NCI-H1930 (cell line): ENCODE results near the gene PPRC1.

Experiments
- DNase-seq, 2 experiments: peaks; one replicate each; lab custom pipeline; 2025; lab: John Stamatoyannopoulos, UW

The PPRC1 gene, protein sequence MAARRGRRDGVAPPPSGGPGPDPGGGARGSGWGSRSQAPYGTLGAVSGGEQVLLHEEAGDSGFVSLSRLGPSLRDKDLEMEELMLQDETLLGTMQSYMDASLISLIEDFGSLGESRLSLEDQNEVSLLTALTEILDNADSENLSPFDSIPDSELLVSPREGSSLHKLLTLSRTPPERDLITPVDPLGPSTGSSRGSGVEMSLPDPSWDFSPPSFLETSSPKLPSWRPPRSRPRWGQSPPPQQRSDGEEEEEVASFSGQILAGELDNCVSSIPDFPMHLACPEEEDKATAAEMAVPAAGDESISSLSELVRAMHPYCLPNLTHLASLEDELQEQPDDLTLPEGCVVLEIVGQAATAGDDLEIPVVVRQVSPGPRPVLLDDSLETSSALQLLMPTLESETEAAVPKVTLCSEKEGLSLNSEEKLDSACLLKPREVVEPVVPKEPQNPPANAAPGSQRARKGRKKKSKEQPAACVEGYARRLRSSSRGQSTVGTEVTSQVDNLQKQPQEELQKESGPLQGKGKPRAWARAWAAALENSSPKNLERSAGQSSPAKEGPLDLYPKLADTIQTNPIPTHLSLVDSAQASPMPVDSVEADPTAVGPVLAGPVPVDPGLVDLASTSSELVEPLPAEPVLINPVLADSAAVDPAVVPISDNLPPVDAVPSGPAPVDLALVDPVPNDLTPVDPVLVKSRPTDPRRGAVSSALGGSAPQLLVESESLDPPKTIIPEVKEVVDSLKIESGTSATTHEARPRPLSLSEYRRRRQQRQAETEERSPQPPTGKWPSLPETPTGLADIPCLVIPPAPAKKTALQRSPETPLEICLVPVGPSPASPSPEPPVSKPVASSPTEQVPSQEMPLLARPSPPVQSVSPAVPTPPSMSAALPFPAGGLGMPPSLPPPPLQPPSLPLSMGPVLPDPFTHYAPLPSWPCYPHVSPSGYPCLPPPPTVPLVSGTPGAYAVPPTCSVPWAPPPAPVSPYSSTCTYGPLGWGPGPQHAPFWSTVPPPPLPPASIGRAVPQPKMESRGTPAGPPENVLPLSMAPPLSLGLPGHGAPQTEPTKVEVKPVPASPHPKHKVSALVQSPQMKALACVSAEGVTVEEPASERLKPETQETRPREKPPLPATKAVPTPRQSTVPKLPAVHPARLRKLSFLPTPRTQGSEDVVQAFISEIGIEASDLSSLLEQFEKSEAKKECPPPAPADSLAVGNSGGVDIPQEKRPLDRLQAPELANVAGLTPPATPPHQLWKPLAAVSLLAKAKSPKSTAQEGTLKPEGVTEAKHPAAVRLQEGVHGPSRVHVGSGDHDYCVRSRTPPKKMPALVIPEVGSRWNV (N-terminal part only)

DNA sequence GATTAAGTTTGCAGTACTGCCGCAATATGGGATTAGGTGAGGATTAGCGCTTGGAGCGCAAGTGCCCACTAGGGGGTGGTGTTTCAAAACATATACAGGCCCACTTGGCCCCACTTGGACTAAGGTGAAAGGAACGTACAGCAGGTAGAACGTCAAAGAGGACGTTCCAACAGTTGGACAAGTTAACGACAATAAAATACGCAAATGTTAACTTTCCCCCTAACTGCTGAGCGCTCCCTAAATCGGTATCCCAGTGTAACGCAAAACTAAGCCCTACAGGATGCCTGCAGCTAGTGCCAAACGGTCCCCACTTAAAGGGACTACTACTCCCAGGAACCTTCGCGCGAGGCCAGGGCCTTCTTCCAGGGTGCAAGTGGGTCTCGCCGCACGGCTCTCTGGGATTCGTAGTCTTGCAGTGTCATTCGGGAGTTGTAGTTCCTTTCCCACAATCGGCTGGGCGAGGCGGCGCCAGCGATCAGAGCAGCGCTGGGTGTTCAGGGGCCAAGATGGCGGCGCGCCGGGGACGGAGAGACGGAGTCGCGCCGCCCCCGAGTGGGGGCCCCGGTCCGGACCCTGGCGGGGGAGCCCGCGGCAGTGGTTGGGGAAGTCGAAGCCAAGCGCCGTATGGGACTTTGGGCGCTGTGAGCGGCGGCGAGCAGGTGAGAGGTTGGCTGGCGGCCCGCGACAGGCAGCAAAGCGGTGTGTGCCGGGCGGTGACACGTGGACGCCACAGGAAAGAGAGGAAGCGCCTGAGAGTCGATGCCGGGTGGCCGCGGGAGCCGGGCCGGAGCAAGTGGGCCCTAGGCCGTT is at the start of gene PPRC1:
Gene PPRC1 (plus strand): TSS at position 478 of the 810 bp plus-strand sequence. CDS start 29 bp downstream, at position 507.
- peak; percentile 90 to 92 for DNase-seq

DNA sequence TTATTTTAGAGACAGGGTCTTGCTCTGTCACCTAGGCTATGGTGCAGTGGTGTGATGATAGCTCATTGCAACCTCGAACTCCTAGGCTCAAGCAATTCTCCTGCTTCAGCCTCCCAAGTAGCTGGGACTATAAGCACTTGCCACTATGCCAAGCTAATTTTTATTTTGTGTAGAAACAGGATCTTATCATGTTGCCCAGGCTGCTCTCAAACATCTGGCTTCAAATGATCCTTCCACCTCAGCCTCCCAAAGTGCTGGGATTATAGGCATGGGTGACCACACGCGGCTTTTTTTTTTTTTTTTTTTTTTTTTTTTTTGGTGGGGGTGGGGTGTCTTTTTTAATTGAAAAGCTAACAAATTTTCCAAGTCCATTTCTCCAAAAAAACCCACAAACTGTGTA is 49.3 kb upstream of the PPRC1 start:
- no peak for DNase-seq

DNA sequence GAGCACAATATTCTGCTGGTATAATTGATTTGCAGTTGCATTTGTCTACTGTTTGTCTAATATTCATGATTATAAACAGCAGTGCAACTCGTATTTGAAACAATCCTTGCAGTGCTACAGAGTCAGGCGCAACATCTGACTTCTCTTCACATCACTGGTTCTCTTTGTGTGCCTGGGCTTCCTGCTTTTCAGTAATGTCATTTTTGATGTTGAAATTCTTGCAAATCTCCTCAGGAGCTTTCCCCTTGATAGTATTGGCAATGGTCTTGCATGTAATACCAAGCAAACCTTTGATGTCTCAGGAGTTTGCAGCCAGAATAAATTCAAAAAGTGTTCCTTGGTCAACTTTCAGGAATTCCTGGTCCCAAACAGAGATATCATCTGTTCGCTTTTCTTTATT is 47.5 kb upstream of the PPRC1 start:
- DNase-seq: no peak

DNA sequence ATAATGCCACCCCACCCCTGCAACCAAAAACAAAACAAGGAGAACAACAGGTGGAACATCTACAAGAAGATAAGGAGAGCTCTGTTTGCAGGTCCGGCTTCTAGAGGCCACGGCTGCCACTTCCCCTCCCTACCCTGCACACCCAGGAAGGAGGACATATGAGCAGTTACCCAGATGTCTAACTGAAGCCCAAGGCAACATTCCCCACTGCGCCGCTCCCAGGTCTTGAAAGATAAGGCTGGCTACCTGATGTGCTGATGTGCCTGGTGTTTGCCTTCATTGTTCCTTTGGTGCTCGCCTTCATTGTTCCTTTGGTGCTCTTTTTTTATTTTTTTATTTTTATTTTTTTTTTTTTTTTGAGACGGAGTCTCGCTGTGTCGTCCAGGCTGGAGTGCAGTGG is 46.6 kb upstream of the PPRC1 start:
- DNase-seq: no peak

DNA sequence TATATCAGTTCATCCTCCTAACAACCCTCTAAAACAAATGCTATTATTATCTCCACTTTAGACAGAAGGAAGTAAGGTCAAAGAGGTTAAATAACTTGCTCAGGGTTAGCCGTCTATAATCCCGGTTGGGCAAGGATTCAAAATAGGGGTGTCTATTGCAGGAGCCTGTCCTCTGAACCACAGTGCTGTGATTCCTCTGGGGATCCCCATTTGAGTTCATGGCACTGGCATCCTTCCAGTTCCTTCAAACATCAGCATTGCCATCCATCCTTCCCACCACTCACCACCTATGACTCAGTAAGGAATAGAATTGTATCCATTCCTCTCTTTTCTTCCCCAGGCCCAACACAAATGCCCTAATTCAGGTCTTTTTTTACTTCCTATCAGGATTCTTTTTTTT is 42.1 kb upstream of the PPRC1 start:
- no peak for DNase-seq

DNA sequence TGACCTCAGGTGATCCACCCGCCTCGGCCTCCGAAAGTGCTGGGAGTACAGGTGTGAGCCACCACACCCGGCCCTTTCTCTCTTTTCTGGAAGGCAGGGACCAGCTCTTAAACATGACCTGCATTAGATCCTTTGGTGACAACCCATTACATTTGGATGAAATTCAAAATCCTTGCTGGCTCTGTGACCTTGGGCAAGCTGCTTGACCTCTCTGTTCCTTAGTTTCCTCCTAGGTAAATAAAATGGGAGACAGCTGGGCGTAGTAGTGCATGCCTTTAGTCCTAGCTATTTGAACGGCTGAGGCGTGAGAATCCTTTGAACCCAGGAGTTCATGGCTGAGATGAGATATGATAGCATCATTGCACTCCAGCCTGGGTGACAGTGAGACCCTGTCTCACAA is 36.4 kb upstream of the PPRC1 start:
- no peak for DNase-seq

DNA sequence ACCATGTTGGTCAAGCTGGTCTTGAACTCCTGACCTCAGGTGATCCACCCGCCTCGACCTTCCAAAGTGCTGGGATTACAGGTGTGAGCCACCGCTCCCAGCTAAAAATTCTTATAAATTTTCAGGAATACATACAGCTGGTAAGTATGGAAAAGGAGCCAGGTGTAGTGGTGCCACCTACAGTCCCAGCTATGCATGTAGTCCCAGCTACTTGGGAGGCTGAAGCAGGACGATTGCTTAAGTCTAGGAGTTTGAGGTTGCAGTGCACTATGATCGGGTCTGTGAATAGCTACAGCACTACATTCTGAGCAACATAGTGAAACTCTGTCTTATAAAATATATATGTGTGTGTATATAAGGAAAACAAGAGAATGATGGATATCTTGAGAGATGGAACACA is 31.7 kb upstream of the PPRC1 start:
- DNase-seq: no peak

DNA sequence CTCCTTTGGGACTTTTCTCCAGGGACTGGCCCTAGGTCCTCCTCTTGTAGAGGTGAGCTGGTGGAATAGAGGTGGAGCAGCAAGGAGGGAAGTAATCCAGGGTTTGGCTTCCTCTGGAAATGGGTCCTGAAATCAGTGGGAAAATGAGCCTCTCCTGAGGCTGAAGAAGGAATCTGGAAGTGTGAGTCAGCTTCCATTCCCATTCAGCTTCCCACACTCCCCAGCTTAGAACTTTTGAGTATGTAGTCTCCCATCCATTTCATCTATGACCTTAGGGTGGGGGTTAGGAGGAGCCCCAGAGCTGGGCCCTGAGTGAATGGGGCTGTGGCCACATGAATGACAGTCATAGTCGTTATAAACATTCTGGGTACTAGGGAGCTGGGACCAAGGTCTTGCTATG is 30.4 kb upstream of the PPRC1 start:
- no peak for DNase-seq

DNA sequence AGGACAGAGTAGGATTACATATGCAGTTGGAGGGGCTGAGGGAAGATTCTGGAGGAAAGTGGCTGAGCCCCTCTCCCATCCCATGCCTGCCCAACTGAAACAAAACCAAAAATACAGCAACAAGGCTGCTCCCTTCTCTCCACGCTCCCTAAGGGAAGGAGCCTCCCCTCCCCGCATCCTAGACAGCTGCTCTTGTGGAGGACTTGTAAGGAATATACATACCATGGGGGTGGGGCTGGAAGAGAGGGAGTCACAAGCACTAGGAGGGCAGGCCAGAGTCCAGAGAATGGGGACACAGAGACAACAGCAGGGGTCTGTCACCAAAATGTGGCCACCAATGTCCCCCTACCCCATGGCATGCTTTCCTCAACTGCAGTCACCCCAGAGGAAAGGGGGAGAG is 25.8 kb upstream of the PPRC1 start:
- no peak for DNase-seq

DNA sequence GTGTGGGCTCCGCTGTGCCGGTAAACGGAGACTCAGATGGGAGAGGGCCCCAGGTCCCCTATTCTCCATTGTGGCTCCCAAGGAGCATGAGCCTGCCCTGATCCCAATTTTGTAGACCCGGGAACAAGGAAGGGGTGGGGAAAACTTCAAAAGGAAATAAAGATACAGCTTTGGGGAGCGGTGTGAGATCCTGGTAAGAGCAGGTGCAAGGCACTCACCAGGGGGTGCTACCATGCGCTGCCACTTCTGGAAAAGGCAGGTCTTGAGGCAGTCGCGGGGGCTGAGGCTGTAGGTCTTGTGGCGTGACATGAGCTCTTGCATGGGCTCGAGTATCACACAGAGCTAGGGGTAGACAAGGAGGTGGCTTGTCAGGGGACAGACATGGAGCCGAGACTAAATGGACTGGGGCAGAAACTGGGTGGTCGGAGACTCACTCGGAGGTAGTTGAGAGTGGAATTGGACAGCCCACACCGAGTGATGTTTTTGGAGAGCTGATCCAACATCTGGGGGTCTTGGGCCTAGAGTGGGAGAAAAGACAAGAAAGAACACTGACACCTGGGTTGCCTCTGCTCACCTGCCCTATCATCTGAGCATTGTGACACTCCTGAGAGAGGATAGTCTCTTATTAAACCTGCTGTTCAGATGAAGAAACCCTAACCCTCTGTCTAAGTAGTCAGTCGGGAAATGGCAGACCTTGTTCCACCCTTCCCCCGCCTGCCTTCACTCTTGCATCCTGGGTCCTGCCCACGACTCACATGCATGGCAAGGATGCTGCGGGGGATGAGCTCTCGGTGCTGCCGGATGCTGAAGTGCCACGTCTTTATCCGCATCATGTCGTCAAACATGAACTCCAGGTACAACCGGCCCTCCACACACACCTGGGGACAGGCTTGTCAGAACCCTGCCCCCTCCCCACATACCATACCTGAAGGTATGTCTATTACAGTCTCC is 23.4 kb upstream of the PPRC1 start:
- no peak for DNase-seq

DNA sequence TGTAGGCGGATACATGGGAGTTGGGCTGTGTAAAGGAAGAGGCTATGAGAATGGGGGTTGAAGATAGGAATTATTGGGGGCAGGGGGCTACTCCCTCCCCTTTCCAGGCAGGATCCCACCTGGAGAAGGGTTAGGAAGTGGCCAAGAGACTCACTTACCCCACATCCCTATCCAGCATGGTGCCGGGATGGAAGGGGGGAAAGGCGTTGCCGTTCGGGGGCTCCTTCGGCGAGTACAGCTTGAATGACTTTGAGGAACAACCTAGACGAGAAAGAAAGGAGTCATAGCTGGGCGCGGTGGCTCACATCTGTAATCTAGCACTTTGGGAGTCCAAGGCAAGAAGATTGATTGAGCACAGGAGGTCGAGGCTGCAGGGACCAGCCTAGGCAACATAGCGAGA is 21.6 kb upstream of the PPRC1 start:
- DNase-seq: no peak

DNA sequence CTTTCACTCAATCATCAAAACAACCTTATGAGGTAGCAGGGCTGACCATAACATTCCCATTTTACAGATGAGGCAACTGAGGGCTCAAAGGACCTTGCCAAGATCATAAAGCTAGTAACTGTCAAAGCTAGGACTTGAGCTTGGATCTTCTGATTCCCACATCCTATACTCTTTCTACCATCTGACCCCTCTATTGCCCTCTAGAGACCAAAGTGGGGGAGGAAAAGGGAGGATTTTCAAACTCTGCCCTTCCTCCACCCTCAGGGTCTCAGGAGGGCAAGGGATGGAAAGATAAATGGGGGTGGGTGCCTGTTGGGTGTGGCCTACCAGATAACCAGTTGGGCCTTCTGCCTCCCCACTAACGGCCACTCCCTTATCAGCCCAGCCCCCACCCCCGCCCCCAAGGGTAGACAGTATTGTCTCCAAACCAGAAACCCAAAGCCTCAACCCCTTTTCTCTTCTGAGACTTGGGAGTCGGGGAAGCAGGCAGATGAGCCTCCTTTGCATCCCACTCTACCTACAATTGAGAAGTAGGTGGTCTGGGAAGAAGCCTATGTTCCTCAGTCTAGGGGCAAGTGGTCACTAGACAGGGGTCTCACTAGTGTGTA is 20.5 kb upstream of the PPRC1 start:
- DNase-seq: no peak

DNA sequence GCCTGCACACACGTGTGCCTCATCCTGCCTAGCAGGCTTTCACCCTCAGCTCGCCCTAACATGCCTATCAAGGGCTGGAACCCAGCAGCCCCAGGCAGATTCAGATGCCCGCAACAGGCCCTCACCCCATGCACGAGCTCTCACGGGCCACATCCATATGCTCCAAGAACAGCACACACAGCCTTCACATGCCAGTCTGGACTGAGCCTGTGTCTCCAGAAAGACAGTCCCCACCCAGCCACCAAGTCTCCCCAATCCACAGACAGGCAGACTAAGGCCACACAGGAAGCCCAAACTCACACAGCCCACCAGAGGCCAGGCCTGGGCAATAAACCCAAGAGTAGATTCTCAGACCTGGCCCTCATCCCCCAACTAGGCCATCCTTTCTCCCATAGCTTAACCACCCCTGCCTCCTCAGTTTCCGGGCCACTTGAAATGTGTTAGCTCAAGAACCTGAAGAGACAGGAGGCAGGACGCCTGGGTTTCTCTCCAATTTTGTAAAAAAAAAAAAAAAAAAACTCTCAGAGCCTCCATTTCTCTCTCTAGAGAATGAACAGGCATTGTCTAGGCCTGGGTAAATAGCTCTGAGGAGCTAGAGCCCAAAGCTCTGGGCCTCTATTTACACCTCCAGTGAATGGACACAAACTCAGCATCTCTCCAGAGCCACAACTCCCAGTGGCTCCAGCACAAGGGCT is 19.4 kb upstream of the PPRC1 start:
- DNase-seq: no peak

DNA sequence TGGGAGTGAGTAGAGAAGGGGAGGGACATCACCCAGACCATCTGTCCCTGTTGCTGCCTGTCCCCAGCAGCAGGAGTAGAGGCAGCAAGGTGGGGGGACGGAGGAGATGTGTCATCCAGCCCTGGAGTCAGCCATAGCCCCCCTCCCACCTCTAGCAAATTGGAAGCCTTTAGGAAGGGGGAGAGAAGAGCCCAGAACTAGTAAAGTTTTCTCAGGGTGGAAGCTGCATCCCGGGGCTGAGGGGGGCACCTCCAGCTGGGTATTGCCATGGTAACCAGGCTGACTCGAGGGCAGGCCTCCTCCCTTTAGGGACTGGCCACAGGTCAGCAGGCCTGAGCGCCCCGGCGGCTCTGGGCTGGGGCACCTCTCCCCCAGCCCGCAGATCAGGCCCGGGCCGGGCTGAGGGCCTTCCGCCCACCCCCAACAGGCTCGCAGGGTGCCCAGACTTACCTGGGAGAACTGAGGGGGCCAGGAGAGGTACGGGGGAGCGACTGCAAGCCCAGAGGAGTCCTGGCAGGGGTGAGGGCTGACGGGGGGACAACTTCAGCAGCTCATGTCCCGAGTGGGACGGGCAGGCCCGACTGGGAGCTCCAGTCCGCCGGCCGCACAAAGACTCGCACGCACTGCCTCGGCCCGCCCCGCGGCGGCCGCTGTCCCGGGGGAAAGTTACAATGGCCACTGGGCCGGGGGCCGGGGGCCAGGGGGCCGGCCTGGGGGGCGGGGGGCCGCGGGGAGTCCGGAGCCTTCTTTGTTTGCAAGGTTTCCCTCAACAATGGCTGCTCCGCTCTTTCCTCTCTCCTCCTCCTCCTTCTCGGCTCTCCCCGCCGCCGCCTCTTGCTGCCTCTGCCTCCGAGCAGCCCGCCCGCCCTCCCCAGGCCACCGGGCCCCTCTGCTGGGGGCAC is 18.6 kb upstream of the PPRC1 start:
- no peak for DNase-seq

DNA sequence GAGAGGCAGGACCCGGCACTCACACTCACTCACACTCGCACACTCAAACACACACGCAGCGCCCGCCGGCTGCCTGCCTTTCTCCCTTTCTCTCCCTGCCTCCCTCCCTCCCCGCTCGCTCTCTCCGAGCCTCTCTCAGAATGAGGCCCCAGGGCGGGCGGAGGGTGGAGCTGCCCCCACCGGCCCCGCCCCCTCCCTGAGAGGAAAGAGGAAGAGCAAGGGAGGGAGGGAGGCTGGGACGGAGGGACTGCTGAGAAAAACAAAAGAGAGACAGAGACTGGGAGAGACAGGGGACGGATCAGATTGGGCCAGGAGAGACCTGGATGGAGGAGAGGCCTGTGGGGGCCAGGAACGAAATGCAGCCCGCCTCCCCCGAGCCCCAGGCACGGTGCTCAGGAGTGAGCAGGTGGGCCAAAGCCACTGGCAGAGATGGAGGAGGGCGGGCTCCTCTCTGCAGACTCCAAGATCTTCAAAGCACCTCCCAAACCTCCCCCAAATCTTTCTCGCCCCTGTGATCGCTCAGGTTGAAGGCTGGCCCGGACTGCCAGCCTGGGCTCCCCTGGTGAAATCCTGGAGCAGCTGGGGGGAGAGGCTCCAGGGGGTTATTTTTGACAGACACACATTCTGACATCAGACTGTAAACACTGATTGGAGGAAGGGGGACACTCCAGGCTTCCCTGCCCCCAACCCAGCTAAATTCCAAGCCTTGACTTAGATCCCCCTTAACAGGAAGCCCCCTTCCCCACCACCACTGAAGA is 17.8 kb upstream of the PPRC1 start:
- peak; percentile 41 to 56 for DNase-seq

DNA sequence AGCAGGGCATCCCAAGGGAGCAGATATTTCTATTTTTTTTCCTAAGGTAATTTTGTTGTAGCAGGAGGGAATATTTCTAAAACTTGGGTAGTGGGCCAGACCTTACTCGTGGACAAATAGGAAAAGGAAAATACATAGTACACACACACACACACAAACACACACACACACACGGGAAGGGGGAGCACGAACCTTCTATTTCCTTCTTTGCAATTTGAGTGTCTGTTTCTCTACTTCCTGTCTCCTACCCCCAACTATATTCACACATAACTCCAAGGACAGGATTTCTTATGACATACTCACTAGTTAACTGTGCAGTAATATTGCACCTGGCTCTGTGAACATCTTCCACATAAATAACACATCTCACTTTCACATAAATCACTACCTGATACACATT is 17.1 kb upstream of the PPRC1 start:
- no peak for DNase-seq

DNA sequence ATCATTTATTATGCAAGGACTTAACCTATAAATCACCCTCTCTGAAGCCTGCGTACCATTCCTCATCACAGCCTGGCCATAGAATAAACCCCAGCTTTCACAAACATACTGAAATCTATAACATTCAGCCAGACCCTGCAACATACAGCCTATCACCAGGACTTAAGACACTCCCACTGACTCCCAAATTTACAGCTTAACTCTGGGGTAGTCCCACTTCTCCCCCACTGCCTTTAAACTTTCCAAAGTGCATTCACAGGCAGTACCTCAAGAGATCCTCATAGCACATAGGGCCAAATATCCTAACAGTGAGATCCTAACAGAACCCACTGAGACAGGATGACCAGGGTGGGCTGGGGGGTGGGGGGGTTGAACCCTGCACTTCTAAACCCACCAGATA is 16.2 kb upstream of the PPRC1 start:
- DNase-seq: no peak
